Stomach (tissue), 9 donors: ENCODE measurements around the gene KRT72. TPM values are rescaled to one million over a fixed set of nuclear protein-coding genes. Genes with fewer than 3 reads are reported as not detected.

Source experiments
- DNase-seq, 2 donors: peaks; one replicate each; pipeline versions ENCODE4 v3.0.0 to v3.0.0-alpha.2; 2013 to 2019
- H3K27ac ChIP-seq, 5 donors: fragments of 200-600 bp in 4 of 5; sonication (generic) in 4 of 5; one replicate each; pipeline ENCODE4 v1.5.1; 2013 to 2019; ENCODE audit warnings: mild to moderate bottlenecking in 1 of 5, moderate library complexity in 1 of 5
- H3K27me3 ChIP-seq, 3 donors: fragments of 200-600 bp; sonication (generic); one replicate each; pipeline ENCODE4 v1.5.1; 2017 to 2019; ENCODE audit warnings: mixed run types in 1 of 3
- H3K36me3 ChIP-seq, 4 donors: fragments of 200-600 bp; sonication (generic); 1 replicate in 3 of 4; 2 replicates in 1 of 4; pipeline ENCODE4 v1.5.1; 2016 to 2019
- H3K4me1 ChIP-seq, 4 donors: fragments of 200-600 bp; sonication (generic); one replicate each; pipeline ENCODE4 v1.5.1; 2016 to 2019
- H3K4me3 ChIP-seq, 4 donors: fragments of 200-600 bp; sonication (generic) in 3 of 4; one replicate each; pipeline ENCODE4 v1.5.1; 2016 to 2019; ENCODE audit warnings: mild to moderate bottlenecking in 1 of 4
- H3K9me3 ChIP-seq, 4 donors: fragments of 200-600 bp; sonication (generic); one replicate each; pipeline ENCODE4 v1.5.1; 2016 to 2019
- CTCF ChIP-seq, 7 experiments: fragments of 450-650 bp in 4 of 7; fragments of 200-600 bp in 3 of 7; sonication (generic) in 3 of 7; IDR thresholded peaks; one replicate each; pipeline ENCODE4 v1.5.1; 2016 to 2019; ENCODE audit warnings: antibody characterized with exemption in 7 of 7, control low read depth in 2 of 7, mild to moderate bottlenecking in 1 of 7
- EP300 ChIP-seq: sonication (generic); formaldehyde crosslinking; IDR thresholded peaks from one replicate; pipeline ENCODE4 v1.6.1; 2017; ENCODE audit warnings: antibody characterized with exemption
- POLR2A ChIP-seq, 4 donors: fragments of 450-650 bp; IDR thresholded peaks; one replicate each; pipeline ENCODE4 v1.6.1; 2016; ENCODE audit warnings: antibody characterized with exemption in 4 of 4, control low read depth in 2 of 4, mild to moderate bottlenecking in 1 of 4, moderate library complexity in 1 of 4
- POLR2AphosphoS5 ChIP-seq, 3 donors: sonication (generic); formaldehyde crosslinking; IDR thresholded peaks; one replicate each; pipeline ENCODE4 v1.6.1; 2016; ENCODE audit warnings: antibody characterized with exemption in 3 of 3
- WGBS, 5 donors: extraction: QIAGEN DNeasy Blood & Tissue Kit in 3 of 5; methylation state at CpG; one replicate each; pipeline versions ENCODE4 v1.1.5 to v1.1.7; 2013 to 2018; 5-methylcytosine and 5-hydroxymethylcytosine counted together
- intact Hi-C: fragments of 100-400 bp; cut with DNase I; formaldehyde crosslinking; loops from one replicate; pipeline ENCODE4 v1.15.1; 2023; ENCODE audit warnings: low total_unique reads
- polyA plus RNA-seq, 3 donors: library from polyadenylated mRNA; stranded (reverse); fragments of 200-250 nt; gene quantifications; one replicate each; pipeline ENCODE4 v1.2.3, GENCODE V29; 2013
- total RNA-seq, 5 donors: library from RNA; depleted of rRNA; stranded (reverse); fragments of >200 nt; gene quantifications; one replicate each; pipeline versions ENCODE4 v1.1.0 to v1.2.3, GENCODE V29; 2014 to 2016
- donor health status: healthy with polysubstance abuse.
- donor health status: Bipolar disorder and iron deficiency.
- donor health status: healthy.

The KRT72 gene
- total and polyA plus RNA-seq, 8 donors: not detected

GRCh38 chr12:52613384-52614030 lies 12.2 kb upstream of the KRT72 start:
- intact Hi-C loops: no loop called here
- Histone ChIP-seq H3K36me3 (no peaks in the 10 kb centered on the region), H3K4me1 (no peaks in the 10 kb centered on the region), H3K27ac (no peak overlapping the region), H3K27me3 (peaks cover 0 to 58% (median 9%) of the 10 kb centered on the region in 3 donors), H3K4me3 (no peak overlapping the region), H3K9me3 (no peaks in the 10 kb centered on the region)
- 87 to 96% (median 92%) methylated on average over 9 of the region's 9 CpGs for WGBS, 5 donors
- TF ChIP-seq POLR2AphosphoS5 (IDR thresholded peaks at IDR 0.05) (no peak), EP300 (no peak), CTCF (IDR thresholded peaks at IDR 0.05) (no peak), POLR2A (IDR thresholded peaks at IDR 0.05) (no peak)
- DNase-seq: no peak

DNA sequence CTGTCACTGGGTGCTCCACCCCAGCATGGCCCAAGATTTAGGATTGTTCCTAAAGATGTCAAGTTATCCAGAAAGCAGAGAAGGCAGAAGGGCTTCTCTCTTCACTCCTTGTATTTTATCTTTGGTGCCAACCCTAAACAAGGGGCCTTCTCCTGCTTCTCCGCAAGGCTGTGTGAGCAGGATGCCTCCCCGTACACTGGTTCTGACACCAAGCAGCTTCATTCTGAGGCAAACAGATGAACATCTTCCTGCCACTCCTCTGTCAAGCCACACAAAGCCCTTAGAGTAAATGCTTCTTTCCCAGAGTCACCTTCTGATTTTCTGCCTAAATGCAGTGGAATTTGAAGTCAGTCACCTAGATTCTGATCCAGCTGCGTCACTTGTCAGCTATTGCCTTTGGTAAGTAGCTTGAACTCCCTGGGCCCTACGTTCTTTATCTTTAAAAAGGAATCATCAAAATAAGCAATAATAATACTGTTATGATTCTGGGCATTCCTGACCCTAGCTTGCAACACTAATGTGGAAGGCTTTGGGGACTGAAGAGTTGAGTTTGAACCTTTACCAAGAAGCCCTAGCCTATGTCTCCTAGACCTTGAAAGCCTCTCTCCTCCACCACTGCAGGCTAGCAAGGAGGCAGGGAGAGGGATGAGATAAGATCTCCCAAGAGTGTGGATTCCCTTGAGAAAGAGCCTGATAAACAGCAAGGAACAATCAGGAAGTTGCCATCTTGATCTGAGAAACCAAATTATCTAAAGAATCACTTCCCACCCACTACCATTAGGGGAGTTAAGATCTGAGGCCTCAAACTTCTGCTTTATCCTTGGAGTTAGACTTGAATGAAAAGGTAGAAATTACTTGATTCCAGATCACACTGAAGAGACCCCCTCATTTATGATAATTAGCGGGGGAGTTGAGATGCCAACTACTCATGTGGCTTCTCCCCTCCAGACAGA lies 11.4 kb upstream of the KRT72 start:
- Histone ChIP-seq H3K4me1 (no peaks in the 10 kb centered on the region), H3K27ac (no peak overlapping the region), H3K9me3 (no peaks in the 10 kb centered on the region), H3K27me3 (peaks cover 0 to 53% (median 9%) of the 10 kb centered on the region in 3 donors), H3K4me3 (no peak overlapping the region), H3K36me3 (no peaks in the 10 kb centered on the region)
- TF ChIP-seq EP300 (no peak), POLR2AphosphoS5 (IDR thresholded peaks at IDR 0.05) (no peak), CTCF (IDR thresholded peaks at IDR 0.05) (no peak), POLR2A (IDR thresholded peaks at IDR 0.05) (no peak)
- WGBS, 5 donors: 77 to 83% (median 78%) methylated on average over 5 of the region's 5 CpGs
- intact Hi-C loops: no loop called here
- no peak for DNase-seq

DNA sequence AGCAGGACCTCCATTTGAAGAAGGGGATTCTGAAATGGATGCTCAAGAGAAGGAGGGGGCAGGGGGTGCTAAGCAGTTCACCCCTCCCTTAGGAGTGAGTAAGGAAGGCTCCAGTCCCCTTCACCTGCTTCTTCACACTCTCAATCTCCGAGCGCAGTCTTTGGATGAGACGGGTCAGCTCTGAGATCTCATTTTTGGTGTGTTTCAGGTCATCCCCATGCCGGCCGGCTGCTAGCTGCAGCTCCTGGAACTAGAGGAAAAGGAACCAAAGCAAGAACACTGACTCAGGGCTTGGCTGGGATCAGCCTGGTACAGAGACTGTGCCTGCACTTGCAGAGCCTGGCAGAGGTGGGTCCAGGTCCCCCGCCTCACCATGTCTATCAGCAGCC lies 9.8 kb upstream of the KRT72 start:
- TF ChIP-seq EP300: no peak
- no peak for TF ChIP-seq POLR2A (IDR thresholded peaks at IDR 0.05)
- no peak for TF ChIP-seq POLR2AphosphoS5 (IDR thresholded peaks at IDR 0.05)
- no peak for TF ChIP-seq CTCF (IDR thresholded peaks at IDR 0.05)
- DNase-seq: no peak
- Histone ChIP-seq H3K9me3 (no peaks in the 10 kb centered on the region), H3K4me1 (no peaks in the 10 kb centered on the region), H3K36me3 (no peaks in the 10 kb centered on the region), H3K4me3 (no peak overlapping the region), H3K27me3 (peaks cover 0 to 45% (median 9%) of the 10 kb centered on the region in 3 donors), H3K27ac (no peak overlapping the region)
- WGBS, 5 donors: 87 to 96% (median 94%) methylated on average over 6 of the region's 6 CpGs
- intact Hi-C loops: no loop called here

DNA sequence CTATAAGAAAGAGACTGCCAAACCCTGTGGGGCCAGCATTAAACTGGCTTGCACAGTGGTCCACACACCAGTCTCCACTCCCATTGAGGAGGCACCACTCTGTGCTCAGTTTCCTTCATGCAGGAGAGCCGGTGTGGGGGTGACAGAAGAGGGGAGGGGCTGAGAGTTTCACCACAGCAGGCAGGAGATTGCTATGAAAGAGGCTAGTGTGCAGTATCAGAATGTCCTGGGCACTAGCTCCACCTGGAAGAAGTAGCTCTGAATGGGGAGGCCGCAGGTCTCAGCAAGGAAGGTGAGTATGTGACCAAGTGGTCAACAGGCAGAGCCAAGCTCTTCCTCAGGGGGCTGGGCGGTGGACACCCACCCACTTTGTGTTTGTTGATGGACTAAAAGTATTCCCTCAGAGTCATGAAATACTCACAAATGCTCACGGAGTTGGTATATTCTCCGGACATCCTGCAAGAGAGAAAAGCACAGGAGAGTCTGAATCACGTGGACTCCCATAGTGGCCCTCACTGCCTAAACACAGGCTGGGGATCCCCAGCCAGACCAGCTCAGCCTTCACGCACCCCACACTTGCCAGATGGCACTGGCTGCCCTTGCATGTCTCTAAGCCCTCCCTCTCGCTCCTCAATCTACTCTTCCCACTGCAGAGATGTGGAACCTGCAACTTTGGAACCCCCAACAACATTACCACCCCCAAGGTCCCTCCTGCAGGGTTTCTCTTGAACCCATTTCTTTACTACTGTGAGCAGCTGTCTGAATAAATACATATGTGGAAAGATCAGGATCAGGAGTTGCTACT lies 7.8 kb upstream of the KRT72 start:
- no peak for TF ChIP-seq CTCF (IDR thresholded peaks at IDR 0.05)
- no peak for TF ChIP-seq POLR2AphosphoS5 (IDR thresholded peaks at IDR 0.05)
- no peak for TF ChIP-seq POLR2A (IDR thresholded peaks at IDR 0.05)
- TF ChIP-seq EP300: no peak
- 68 to 80% (median 76%) methylated on average over 8 of the region's 8 CpGs for WGBS, 5 donors
- no peaks in the 10 kb centered on the region for H3K4me1 ChIP-seq
- no peaks in the 10 kb centered on the region for H3K9me3 ChIP-seq
- intact Hi-C loops: no loop called here
- no peak for DNase-seq
- no peak overlapping the region for H3K4me3 ChIP-seq
- no peak overlapping the region for H3K27ac ChIP-seq
- peaks cover 0 to 48% (median 9%) of the 10 kb centered on the region in 3 donors for H3K27me3 ChIP-seq
- no peaks in the 10 kb centered on the region for H3K36me3 ChIP-seq
